Muscle of arm (tissue), 12 donors: Measurements from ENCODE around the gene MYB. TPM values are rescaled to one million over a fixed set of nuclear protein-coding genes. Genes with fewer than 3 reads are reported as not detected.
"Not testable (repeated sequence)": the region's sequence is repeated elsewhere in the genome, so short reads cannot be mapped to it uniquely, and the experiment has no call there.

ENCODE experiments used
- DNase-seq: peaks from one replicate; pipeline ENCODE4 v3.0.0-alpha.2; 2013
- polyA plus RNA-seq, 12 donors: library from polyadenylated mRNA; unstranded; fragments of 120-200 nt; gene quantifications; one replicate each; pipeline ENCODE4 v1.2.1, GENCODE V29; 2013; ENCODE audit not compliant: insufficient read length in 12 of 12

Gene MYB
- polyA plus RNA-seq, 12 donors: 0.71 to 9.3 (median 1.1) TPM; not detected in 2

DNA sequence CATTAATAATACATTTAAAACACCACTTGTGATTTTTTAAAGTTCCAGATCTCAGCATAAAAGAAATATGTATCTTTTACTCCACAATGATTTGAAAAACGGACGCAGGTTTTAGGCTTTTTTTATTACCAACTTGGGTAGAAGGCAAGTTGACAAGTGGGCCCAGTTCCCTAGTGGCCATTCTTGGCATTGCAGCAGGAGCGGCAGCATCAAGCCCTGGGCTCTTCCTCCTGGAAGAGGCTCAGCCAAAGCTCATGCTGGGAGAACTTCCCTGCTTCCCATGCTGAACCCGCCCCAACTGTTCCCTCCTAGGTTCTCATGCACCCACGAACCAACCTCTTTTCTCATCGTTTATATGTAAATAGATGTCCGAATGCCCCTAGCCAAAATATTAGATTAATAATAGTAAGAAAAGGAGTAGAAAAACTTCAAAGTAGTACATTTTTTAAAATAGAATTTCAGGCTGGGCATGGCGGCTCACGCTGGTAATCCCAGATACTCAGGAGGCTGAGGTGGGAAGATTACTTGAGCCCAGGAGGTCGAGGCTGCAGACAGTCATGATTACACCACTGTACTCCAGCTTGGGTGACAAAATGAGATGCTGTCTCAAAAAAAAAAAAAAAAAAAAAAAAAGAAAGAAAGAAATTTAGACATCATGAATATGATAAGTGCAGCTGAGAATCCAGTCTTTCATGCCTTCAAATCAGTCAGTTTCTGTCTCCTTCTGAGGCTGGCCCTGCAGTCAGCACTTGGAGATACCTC, 18.2 kb upstream of the MYB start:
- DNase-seq: no peak

DNA sequence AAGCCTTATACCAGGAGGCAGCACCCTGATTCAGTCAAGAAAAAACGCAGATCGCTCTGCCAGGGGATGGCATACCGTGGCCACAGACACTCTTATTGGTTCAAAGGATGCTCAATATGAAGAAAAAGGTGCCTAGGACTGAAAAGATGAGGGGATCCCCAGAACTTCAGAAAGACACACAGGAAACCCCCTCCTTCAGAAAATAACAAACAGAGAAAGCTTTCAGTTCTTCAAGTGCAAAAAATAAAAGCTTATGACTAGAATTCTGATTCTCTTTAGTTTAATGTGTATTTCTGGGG, 17.7 kb upstream of the MYB start:
- no peak for DNase-seq

DNA sequence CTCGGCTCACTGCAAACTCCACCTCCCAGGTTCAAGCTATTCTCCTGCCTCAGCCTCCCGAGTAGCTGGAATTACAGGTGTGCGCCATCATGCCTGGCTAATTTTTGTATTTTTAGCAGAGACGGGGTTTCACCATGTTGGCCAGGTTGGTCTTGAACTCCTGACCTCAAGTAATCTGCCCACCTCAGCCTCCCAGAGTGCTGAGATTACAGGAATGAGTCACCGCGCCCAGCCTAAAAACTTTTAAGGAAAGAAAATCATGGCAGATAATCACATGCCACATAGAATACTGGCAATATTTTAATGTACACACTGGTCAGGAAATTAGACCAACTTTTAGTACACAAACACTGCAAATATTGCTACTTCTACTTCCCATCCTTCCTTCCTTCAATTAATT, 16.7 kb upstream of the MYB start:
- DNase-seq: not testable (repeated sequence)

DNA sequence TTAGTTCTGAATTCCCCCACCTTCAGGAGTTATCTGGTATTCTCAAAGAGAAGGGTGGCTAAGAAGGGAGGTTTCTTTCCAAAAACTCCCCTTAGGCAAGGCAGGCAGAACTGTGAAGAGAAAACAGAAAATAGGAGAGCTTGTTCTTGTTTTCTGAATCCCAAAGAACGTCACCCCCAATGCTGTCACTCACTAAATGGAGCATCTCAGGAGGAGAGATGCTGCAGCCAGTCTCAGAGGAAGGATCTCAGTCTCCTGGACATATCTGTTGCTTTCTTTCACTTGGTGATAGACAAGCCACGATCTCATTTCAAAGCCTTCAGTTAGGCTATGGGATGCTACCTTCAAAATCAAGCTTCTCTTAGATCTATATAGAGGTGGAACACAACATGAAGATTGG, 16.1 kb upstream of the MYB start:
- DNase-seq: no peak

GRCh38 chr6:135166515-135166914, 14.6 kb upstream of the MYB start:
- no peak for DNase-seq

DNA sequence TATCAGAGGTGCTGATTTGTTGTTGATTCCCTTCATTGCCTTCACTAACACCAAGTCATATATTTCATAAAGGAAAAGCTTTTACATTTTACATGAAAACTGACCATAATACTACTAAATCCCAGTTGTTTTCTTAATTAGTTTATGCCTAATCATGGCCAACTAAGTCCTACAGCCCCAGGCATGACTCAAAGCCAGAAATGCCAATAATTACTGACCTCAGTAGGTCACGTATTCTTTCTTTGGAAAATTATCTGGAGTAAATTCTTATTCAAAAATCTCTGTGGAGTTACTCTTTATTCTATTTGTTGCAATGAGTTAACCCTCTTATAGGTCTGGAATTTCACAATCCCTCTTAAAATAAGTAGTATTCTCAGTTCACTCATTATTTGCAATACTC, 13.5 kb upstream of the MYB start:
- no peak for DNase-seq

DNA sequence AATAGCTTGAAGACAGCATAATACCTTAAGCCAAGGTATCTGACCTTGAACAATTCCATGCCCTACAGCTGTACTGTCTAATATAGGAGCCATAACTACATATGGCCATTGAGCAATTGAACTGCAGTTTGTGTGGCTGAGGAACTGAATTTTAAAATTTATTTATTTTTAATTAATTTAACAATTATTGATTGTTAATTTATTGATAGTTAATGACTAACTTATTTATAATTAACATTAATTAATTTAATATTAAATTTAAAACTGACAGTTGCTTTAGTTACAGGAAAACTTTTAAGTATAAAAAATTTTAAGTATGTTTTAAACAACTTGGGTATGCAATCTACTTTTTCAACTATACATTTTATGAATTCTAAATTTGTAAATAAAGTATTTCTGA, 12.3 kb upstream of the MYB start:
- no peak for DNase-seq

DNA sequence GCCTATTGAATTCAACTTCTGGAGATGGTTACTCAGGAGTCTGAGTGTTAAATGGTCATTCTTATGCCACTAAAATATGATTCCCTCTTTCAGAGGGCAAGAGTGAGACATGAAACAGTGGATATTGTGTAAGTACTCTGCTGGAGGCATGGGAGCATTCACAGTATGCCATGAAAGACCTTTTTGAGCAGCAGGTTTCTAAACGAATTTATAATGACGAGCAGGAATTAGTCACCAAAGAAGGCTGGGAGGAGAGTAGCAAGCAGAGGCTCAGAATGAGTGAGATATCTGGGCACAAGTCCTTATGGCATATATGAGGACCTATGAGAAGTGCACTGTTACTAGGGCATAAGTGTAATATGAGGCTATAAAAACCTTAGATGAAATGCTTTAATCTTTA, 10.9 kb upstream of the MYB start:
- no peak for DNase-seq

GRCh38 chr6:135170849-135171248, 10.3 kb upstream of the MYB start:
- no peak for DNase-seq

- DNase-seq: no peak
Measured at GRCh38 chr6:135173242-135173988, 7.7 kb upstream of the MYB start.

DNA sequence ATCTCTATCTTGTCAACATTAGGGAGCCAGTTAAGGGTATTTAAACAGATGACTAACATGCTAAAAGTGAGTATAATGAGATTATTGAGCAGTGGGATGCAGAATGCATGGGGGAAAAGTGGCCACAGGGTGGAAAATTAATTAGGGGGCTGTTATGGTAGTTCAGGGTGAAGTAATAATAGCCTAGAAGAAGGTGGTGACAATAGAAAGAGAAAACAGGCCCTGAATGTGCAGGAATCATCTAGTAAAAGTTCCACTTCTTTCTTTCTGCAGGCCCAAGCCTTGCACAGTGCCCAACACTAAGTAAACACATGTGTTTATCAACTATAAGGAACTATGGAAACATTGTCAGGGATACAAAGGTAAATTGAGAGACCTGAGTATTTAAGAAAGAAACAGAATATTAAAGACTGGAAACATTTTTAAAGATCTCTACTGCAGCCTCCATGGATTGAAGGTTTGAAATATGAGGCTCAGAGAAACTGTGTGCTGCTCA, 7.1 kb upstream of the MYB start:
- no peak for DNase-seq

GRCh38 chr6:135176058-135176457, 5.0 kb upstream of the MYB start:
- DNase-seq: no peak

GRCh38 chr6:135176464-135176863, 4.6 kb upstream of the MYB start:
- DNase-seq: no peak

DNA sequence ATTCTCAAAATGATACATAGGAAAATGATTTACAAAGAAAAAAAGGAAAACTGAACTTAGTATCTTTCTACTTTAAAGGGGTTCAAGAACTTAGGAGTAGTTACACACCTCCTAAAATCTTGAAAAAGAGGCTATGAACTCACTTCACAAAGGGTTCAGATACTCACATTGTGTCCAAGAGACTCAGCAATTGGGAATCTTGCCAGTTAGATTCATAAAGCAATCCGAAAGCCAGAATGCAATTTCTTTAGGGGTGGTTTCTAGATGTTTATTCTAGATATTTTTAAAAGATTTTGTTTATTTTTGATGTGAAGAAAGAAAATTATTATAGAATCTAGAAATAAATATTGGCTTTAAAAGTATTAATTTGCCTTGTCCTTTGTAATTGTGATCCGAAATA, 1.7 kb upstream of the MYB start:
- no peak for DNase-seq

DNA sequence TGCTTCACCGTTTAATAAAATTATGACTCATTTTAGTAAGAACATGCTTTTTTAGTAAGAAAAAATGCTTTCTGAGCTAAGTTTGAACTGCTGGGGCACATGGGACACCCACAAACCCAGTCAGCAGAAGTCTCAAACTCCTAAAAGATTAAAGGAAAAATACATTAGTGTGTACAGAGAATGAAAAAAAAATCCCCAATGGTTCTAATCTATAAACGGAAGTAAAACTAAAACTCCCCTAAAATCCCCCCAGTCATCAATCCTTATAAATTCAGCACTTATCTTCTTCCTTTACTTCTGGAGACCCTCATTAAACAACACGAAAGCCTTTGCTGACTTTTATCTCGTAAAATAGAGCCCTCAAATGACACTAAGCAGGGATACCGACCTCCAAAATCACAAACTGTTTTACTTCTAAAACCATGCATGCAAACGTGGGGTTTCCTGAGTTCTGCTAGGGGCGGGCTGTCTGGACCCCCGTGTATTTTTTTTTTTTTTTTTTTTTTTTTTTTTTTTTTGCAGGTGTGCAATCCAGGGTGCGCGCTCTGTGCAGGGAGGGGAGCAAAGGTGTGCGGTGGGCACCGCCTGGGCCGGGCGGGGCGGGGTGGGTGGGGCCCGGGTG, 1.1 kb upstream of the MYB start:
- DNase-seq: no peak

GRCh38 chr6:135181333-135182070, 394 bp downstream of the MYB start:
- no peak for DNase-seq

- no peak for DNase-seq
Measured at GRCh38 chr6:135182071-135183001, 1.2 kb downstream of the MYB start.

- no peak for DNase-seq
Measured at GRCh38 chr6:135183002-135183531, 2.0 kb downstream of the MYB start.

- DNase-seq: no peak
Measured at GRCh38 chr6:135183532-135184440, 2.7 kb downstream of the MYB start.

- DNase-seq: no peak
Measured at GRCh38 chr6:135185483-135185882, 4.4 kb downstream of the MYB start.
